ENCODE measurements around the gene GCN1. TPM values are rescaled to one million over a fixed set of nuclear protein-coding genes. Genes with fewer than 3 reads are reported as not detected.

GCN1 gene
- total and polyA plus RNA-seq, 2 experiments from 2014 or later = 27.0 to 76.0 TPM

DNA sequence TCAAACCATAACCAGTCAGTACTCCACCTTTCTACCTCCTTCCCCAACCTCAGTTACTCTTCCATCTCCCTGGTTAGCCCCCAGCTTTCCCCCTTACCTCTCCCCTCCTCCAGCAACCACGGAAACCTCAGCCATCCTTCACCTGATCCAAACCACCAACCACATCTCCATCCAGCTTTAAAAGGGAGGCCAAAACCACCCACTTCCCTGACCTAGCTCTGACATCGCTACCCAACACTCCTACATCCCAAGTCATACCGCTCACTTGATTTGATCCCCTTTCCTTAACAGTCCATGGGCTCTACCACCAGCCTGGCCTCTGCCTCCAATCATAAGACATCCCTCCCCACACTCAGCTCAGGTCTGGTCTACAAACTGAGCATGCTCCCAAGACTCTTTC, 79.4 kb downstream of the GCN1 start:
- Histone ChIP-seq H3K9me3 (ENCODE audit: low read depth) (no peaks in the 10 kb centered on the region), H3K4me3 (no peak overlapping the region), H3K4me1 (ENCODE audit: low read depth) (peaks cover 6% of the 10 kb centered on the region), H3K36me3 (no peaks in the 10 kb centered on the region), H3K27ac (no peak overlapping the region), H3K27me3 (no peaks in the 10 kb centered on the region)
- TF ChIP-seq, protein P1, sequence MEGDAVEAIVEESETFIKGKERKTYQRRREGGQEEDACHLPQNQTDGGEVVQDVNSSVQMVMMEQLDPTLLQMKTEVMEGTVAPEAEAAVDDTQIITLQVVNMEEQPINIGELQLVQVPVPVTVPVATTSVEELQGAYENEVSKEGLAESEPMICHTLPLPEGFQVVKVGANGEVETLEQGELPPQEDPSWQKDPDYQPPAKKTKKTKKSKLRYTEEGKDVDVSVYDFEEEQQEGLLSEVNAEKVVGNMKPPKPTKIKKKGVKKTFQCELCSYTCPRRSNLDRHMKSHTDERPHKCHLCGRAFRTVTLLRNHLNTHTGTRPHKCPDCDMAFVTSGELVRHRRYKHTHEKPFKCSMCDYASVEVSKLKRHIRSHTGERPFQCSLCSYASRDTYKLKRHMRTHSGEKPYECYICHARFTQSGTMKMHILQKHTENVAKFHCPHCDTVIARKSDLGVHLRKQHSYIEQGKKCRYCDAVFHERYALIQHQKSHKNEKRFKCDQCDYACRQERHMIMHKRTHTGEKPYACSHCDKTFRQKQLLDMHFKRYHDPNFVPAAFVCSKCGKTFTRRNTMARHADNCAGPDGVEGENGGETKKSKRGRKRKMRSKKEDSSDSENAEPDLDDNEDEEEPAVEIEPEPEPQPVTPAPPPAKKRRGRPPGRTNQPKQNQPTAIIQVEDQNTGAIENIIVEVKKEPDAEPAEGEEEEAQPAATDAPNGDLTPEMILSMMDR (IDR thresholded peaks at IDR 0.05; ENCODE audit: low read depth, low read length) = no peak
- DNase-seq (ENCODE audit: low read depth in 1 of 2, low spot score in 1 of 2) = no peak

DNA sequence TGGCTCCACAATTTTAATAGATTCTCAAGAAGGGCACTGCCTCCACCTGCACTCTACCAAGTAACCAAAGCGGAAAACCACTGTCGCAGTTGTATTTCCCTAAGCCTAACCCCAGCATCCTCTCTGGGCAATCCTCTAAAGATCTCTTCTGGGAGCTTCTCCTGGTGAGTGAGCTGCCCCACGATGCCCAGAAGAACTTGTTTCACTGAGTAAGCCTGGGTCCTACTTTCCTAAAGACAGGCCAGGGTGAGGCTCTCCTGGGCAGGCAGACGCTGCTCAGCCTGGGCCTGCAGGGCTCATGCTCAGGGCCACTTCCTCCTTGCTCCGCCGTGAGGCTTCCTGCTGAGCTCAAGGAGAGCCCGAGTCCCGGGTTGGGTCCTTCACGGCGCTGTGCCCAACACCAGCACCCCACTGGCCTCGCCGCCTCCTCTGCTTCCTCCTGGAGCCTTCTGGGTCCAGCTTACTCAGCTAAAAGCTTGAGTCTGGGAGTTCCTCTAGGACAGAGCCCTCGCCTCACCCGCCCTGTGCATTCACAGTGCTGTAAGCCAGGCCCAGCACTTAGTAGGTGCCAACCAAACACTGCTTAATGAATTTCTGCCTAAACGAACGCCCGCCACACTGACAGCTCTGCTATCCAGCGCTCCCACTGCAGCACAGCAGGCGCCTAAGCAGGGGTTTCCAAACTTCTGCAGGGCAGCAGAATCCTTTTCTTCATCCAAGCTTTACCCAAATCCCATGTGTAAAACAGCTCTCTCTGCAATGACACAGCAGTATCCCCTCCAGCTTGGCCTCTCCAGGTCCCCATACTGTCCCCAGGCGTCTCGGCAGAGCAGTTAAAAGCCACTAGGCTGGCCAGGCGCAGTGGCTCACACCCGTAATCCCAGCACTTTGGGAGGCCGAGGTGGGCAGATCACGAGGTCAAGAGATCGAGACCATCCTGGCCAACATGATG, 83.7 kb downstream of the GCN1 start:
- peaks cover 3% of the 10 kb centered on the region for H3K4me1 ChIP-seq (ENCODE audit: low read depth)
- no peaks in the 10 kb centered on the region for H3K9me3 ChIP-seq (ENCODE audit: low read depth)
- peak overlapping the region; percentile 0 for H3K27ac ChIP-seq
- H3K27me3 ChIP-seq = no peaks in the 10 kb centered on the region
- no peak overlapping the region for H3K4me3 ChIP-seq
- DNase-seq (ENCODE audit: low read depth in 1 of 2, low spot score in 1 of 2) = no peak
- H3K36me3 ChIP-seq = no peaks in the 10 kb centered on the region
- TF ChIP-seq, protein P1 (IDR thresholded peaks at IDR 0.05; ENCODE audit: low read depth, low read length) = no peak

DNA sequence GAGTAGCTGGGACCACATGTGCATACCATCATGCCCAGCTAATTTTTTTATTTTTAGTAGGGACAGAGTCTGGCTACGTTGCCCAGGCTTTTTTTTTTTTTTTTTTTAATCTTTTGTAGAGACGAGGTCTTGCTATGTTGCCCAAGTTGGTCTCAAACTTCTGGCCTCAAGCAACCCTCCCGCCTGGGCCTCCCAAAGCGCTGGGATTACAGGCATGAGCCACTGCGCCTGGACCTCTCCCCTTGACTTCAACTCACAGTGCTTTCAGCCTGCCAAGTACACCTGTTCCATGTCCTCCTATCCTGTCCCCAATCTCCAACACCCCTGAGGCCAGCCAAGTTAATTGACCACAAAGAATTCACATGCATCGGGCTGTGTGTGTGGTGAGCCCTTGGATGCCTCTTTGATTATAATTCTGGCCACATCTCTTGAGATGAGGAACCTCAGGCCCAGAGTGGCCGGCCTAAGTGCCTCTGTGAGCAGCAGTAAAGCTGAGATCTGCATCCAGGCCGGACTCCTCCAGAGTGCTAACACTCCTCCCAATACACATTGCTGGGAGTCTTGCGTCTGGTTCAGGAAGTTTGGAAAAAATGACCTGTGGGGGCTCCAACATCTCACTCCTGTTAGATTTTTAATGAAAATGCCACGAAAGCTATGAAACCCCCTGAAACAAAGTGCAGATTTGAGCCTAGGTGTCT, 84.8 kb downstream of the GCN1 start:
- no peaks in the 10 kb centered on the region for H3K27me3 ChIP-seq
- no peak overlapping the region for H3K27ac ChIP-seq
- DNase-seq (ENCODE audit: low read depth in 1 of 2, low spot score in 1 of 2) = no peak
- H3K4me1 ChIP-seq (ENCODE audit: low read depth) = peaks cover 3% of the 10 kb centered on the region
- TF ChIP-seq, protein P1 (IDR thresholded peaks at IDR 0.05; ENCODE audit: low read depth, low read length) = no peak
- H3K9me3 ChIP-seq (ENCODE audit: low read depth) = no peaks in the 10 kb centered on the region
- H3K36me3 ChIP-seq = no peaks in the 10 kb centered on the region
- H3K4me3 ChIP-seq = no peak overlapping the region

DNA sequence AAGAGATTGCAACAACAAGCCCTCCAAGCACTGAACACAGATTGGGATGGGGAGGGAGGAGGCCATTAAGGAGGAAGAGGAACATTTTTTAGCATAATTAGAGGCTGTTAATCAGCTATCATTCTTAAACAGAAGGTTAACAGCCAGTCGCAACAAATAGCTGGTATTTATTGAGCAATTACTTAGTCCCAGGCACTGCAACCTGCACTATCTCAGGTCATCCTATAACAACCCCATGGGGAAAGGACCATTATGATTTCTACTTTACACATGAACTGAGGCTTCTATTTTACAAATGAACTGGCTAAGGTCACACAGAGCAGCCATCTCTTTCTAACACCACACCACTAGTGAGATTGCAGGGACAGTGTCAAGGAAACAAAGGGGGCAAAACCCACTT, 88.4 kb downstream of the GCN1 start:
- Histone ChIP-seq H3K9me3 (ENCODE audit: low read depth) (no peaks in the 10 kb centered on the region), H3K27ac (no peak overlapping the region), H3K27me3 (no peaks in the 10 kb centered on the region), H3K4me1 (ENCODE audit: low read depth) (no peaks in the 10 kb centered on the region), H3K36me3 (no peaks in the 10 kb centered on the region), H3K4me3 (no peak overlapping the region)
- DNase-seq (ENCODE audit: low read depth in 1 of 2, low spot score in 1 of 2) = no peak
- TF ChIP-seq, protein P1 (IDR thresholded peaks at IDR 0.05; ENCODE audit: low read depth, low read length) = no peak

DNA sequence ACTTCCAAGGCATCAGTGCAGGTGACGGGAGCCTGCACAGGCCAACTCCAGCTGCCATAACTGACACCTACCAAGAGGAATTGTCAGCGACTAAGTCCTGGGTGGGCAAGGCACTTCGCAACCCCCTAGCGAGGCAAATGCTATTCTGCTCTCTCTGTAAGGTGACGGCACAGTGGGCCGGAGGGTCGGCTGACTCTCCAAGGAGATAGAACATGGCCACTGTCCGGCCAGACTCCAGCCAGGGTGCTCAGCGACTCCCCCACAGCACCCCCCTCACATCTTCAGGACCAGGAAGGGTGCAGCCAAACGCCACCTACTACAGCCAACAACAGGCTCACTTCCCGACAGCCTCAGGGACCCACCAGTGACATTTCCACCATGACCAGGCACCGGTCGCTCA, 91.1 kb downstream of the GCN1 start:
- H3K4me1 ChIP-seq (ENCODE audit: low read depth) = no peaks in the 10 kb centered on the region
- H3K9me3 ChIP-seq (ENCODE audit: low read depth) = no peaks in the 10 kb centered on the region
- H3K27me3 ChIP-seq = no peaks in the 10 kb centered on the region
- no peak overlapping the region for H3K27ac ChIP-seq
- no peak overlapping the region for H3K4me3 ChIP-seq
- no peaks in the 10 kb centered on the region for H3K36me3 ChIP-seq
- TF ChIP-seq, protein P1 (IDR thresholded peaks at IDR 0.05; ENCODE audit: low read depth, low read length) = no peak
- no peak for DNase-seq (ENCODE audit: low read depth in 1 of 2, low spot score in 1 of 2)

Measured in cardiac muscle cell (in vitro differentiated cells and primary cell).